C4-2B (cell line): ENCODE results near the gene ROMO1.

Experiments
- H3K27ac ChIP-seq: fragments of 450-650 bp; 2 replicates; pipeline ENCODE4 v1.5.1; 2017
- ZFX ChIP-seq: fragments of 450-650 bp; IDR thresholded peaks from 2 replicates; pipeline ENCODE4 v1.6.1; 2017
- TF ChIP-seq, protein P1 (sequence below): fragments of 450-650 bp; conservative IDR thresholded peaks from 2 replicates; pipeline ENCODE4 v1.5.1; 2017; ENCODE audit warnings: mild to moderate bottlenecking

Gene ROMO1

GRCh38 chr20:35699127-35699956 is at the start of gene ROMO1, which contains the start of gene NFS1:
ROMO1 (plus strand) TSS chr20:35699405; CDS start chr20:35699633, 228 bp downstream.
NFS1 (minus strand) TSS chr20:35699352; CDS start chr20:35699288, 64 bp downstream.
- H3K27ac ChIP-seq, result peak within 1 kb of the TSS; percentile 84
- TF ChIP-seq ZFX, result peak; percentile 89
- TF ChIP-seq, protein P1, sequence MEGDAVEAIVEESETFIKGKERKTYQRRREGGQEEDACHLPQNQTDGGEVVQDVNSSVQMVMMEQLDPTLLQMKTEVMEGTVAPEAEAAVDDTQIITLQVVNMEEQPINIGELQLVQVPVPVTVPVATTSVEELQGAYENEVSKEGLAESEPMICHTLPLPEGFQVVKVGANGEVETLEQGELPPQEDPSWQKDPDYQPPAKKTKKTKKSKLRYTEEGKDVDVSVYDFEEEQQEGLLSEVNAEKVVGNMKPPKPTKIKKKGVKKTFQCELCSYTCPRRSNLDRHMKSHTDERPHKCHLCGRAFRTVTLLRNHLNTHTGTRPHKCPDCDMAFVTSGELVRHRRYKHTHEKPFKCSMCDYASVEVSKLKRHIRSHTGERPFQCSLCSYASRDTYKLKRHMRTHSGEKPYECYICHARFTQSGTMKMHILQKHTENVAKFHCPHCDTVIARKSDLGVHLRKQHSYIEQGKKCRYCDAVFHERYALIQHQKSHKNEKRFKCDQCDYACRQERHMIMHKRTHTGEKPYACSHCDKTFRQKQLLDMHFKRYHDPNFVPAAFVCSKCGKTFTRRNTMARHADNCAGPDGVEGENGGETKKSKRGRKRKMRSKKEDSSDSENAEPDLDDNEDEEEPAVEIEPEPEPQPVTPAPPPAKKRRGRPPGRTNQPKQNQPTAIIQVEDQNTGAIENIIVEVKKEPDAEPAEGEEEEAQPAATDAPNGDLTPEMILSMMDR, result peak; percentile 34

- TF ChIP-seq ZFX, result no peak
- TF ChIP-seq, protein P1, result no peak
- H3K27ac ChIP-seq, result no peak overlapping the region
These were observed 48.6 kb upstream of the ROMO1 start for GRCh38 chr20:35650632-35651031.

DNA sequence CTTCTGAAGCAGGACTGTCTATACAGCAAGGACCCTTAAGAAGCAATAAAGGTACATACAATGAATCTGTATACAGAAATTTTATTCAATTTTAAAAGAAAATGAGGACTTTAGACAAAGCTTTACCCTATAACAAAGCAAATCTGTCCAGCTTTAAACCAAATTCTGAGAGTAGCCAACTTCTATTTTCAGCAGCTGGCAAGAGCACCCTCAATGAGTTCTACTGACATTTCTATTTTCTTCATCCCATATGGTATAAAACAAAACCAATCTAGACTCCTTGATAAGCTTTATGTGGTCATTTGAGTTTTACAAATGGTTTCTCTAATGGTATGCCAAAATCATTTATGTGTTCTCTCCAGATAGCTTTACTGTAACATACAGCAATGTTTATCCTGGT is 47.2 kb upstream of the ROMO1 start:
- H3K27ac ChIP-seq, result no peak overlapping the region
- TF ChIP-seq ZFX, result no peak
- TF ChIP-seq, protein P1, result no peak

DNA sequence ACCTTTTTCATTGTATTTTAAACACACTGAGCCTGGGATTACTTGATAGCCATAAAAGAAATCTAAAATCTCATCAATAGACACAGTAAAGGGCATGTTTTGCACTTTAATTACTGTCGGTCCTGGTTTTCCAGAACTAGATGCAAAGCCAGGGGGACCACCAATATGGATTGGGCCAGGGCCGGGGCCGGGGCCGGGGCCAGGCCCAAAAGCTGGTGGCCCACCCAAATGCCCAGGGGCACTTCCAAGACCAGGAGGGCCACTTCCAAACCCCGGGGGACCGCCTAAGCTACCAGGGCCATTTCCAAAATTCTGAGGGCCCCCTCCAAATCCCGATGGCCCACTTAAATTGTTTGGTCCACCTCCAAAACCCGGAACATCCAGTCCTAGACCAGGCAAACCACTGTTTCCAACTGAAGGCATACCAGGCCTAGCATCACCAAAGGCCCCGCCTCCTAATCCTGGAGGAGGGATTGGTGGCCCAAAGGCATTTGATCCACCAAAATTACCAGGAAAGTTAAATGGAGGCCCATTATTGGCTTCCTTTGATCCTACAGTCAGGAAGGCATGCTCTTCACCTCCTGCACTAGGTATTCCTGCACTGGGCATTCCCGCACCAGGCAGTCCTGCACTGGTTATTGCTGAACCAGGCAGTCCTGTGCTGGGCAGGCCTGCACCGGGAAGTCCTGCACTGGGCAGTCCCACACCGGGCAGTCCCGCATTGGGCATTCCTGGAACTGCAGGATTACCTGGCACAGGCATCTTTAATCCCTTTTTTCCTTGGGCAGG is 46.4 kb upstream of the ROMO1 start:
- TF ChIP-seq, protein P1, result no peak
- no peak for TF ChIP-seq ZFX
- H3K27ac ChIP-seq, result no peak overlapping the region

GRCh38 chr20:35653430-35653734 is 45.8 kb upstream of the ROMO1 start:
- no peak overlapping the region for H3K27ac ChIP-seq
- TF ChIP-seq ZFX, result no peak
- TF ChIP-seq, protein P1, result no peak

DNA sequence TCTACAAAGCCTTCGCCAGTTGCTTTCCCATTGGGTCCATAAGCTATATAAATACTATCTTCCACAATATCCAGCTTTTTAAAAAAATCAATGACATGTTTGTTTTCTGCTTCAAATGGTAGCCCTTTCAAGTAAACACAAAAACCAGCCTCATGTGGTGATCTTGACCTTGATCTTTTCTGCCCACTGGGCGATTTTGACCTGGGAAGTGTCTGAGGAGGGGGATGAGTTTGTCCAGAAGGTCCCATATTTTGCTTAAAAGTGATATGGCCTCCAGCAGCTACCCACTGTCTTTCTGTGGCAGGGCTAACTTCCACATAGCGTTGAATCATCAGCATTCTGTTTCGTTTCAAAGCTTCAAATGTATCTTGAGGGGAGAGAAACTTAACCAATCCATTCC is 45.3 kb upstream of the ROMO1 start:
- H3K27ac ChIP-seq, result no peak overlapping the region
- no peak for TF ChIP-seq ZFX
- TF ChIP-seq, protein P1, result no peak

DNA sequence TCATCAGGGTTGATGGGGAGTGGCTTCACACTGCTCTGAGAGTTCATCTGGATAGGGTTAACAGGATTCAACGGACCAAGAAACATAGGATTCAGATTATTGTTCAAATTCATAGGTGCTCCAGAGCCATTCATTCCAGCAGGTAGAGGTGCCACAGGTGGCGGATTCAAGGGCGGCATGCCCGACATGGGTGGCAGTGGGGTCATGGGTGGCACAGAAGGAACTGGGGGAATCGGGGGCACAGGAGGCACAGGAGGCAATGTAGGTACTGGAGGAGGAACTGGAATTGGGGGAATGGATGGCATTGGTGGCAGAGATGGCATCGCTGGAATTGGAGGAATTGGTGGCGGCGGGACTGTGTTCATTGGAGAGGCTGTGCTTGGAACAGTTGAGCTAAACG is 44.8 kb upstream of the ROMO1 start:
- TF ChIP-seq ZFX, result no peak
- TF ChIP-seq, protein P1, result no peak
- H3K27ac ChIP-seq, result no peak overlapping the region
